Mesodermal cell (in vitro differentiated cells): ENCODE measurements around the gene PRODH2.

Experiments used
- H3K27ac ChIP-seq: 2 replicates; pipeline ENCODE4 v1.7.0; 2013; ENCODE audit warnings: mild to moderate bottlenecking, low read depth, low read length, moderate library complexity; ENCODE audit not compliant: severe bottlenecking
- H3K36me3 ChIP-seq: 2 replicates; pipeline ENCODE4 v1.7.1; 2013; ENCODE audit warnings: mild to moderate bottlenecking, low read length, moderate library complexity; ENCODE audit not compliant: control insufficient read depth, insufficient read depth
- H3K4me1 ChIP-seq: one replicate; pipeline ENCODE4 v1.7.1; 2013; ENCODE audit warnings: mild to moderate bottlenecking, low read length; ENCODE audit not compliant: insufficient read depth, control insufficient read depth, poor library complexity, severe bottlenecking
- H3K4me3 ChIP-seq: 2 replicates; pipeline ENCODE4 v1.7.0; 2013; ENCODE audit warnings: low read length, control low read depth, mild to moderate bottlenecking; ENCODE audit not compliant: insufficient read depth, poor library complexity, severe bottlenecking; ENCODE audit errors: extremely low read depth
- H3K9me3 ChIP-seq: 2 replicates; pipeline ENCODE4 v1.7.1; 2013; ENCODE audit warnings: mild to moderate bottlenecking, low read length, moderate library complexity; ENCODE audit not compliant: control insufficient read depth
- WGBS, 2 experiments: methylation state at CpG; one replicate each; pipeline ENCODE4 v1.1.5; 2013; ENCODE audit warnings: missing lambda C conversion rate in 2 of 2; ENCODE audit not compliant: insufficient coverage in 2 of 2; 5-methylcytosine and 5-hydroxymethylcytosine counted together

Gene PRODH2

DNA sequence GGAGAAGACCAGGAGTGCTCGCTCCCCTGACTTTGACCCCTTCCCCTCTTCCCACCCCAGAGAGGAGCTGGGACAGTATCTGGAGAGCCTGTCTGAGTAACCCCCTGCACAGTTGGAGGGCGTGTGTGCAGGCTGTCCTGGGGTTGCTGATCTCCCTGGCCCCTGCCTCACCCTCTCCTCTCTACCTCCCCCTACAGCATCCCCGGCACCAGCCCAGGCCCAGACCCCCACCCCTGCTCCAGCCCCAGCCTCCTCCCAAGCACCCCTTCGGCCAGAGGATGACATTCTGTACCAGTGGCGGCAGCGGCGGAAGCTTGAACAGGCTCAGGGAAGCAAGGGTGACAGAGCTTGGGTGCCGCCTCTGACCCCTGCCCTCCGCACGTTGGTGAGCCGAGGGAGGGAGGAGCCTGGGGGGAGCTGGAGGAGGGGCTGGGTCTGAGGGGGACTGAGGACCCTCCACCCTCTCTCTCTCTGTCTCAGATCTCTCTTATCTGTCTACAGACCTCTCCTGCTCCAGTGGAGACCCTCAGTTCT, 46.0 kb downstream of the PRODH2 start:
- no peak overlapping the region for H3K4me3 ChIP-seq
- 86% methylated on average over 3 of the region's 11 CpGs; no CpG with 5 or more reads in 1 of the 2 experiments for WGBS, 2 experiments

GRCh38 chr19:35764432-35765315, 48.0 kb downstream of the PRODH2 start:
- Histone ChIP-seq H3K4me1 (no peaks in the 10 kb centered on the region), H3K36me3 (peaks cover 81% of the 10 kb centered on the region), H3K4me3 (no peak overlapping the region), H3K27ac (no peak overlapping the region), H3K9me3 (no peaks in the 10 kb centered on the region)
- 94 to 96% methylated on average over 8 to 11 of the region's 17 CpGs for WGBS, 2 experiments

More for the DNA sequence above, 46.0 kb downstream of the PRODH2 start:
- Histone ChIP-seq H3K36me3 (peaks cover 62% of the 10 kb centered on the region), H3K9me3 (no peaks in the 10 kb centered on the region), H3K4me1 (no peaks in the 10 kb centered on the region), H3K27ac (no peak overlapping the region)

DNA sequence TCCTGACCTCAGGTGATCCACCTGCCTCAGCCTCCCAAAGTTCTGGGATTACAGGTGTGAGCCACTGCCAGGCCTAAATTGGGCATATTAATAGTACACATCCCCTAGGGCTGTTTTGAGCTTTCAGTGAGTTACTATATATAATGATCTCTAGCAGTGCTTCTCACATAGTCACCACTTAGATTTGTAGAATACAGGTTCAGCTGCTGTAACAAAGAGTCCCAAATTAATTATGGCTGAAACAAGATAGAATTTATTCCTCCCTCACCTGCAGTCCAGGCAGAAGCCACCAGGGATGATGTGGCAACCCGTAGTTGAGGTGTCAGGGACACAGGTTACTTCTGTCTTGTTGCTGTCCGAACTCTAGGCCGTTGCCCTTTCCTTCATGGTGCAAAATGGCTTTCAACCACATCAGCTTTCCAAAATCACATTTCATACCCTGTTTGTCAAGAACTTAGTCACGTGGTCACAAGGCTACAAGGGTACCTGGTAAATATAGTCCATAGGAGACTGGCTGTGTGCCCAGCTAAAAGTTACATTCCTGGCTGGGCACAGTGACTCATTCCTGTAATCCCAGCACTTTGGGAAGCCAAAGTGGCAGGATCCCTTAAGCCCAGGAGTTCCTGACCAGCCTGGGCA, 51.8 kb downstream of the PRODH2 start:
- Histone ChIP-seq H3K27ac (no peak overlapping the region), H3K36me3 (peaks cover 59% of the 10 kb centered on the region), H3K4me1 (peaks cover 16% of the 10 kb centered on the region), H3K9me3 (no peaks in the 10 kb centered on the region), H3K4me3 (no peak overlapping the region)
- 100% methylated on average over 3 to 4 of the region's 4 CpGs for WGBS, 2 experiments

DNA sequence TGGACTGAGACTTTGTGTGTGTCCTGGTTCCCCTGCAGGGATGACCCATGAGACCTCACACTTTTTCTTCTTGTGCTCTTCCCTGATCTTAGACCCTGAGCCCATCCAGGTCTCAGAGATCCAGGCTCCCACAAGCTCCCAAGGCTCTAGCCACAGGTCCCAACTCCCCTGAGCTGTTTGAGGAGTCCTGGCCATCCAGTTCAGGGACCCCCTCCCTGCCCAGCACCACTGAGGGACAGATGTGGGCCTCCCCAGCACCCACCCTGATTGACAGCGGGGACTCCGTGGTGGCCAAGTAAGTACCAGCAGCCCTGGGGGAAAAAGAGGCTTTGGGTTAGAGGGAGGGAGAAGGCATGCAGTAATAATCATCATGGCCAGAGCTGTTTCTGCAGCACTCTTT, 52.9 kb downstream of the PRODH2 start:
- H3K4me1 ChIP-seq, result peaks cover 18% of the 10 kb centered on the region
- no peak overlapping the region for H3K4me3 ChIP-seq
- no peaks in the 10 kb centered on the region for H3K9me3 ChIP-seq
- peaks cover 56% of the 10 kb centered on the region for H3K36me3 ChIP-seq
- H3K27ac ChIP-seq, result no peak overlapping the region
- no CpG with 5 or more reads among the region's 2 CpGs for WGBS, 2 experiments

- H3K9me3 ChIP-seq, result no peaks in the 10 kb centered on the region
- H3K27ac ChIP-seq, result peak within 1 kb of the TSS; percentile 98
- H3K4me3 ChIP-seq, result peak within 1 kb of the TSS; percentile 93
- peaks cover 61% of the 10 kb centered on the region for H3K36me3 ChIP-seq
- peaks cover 18% of the 10 kb centered on the region for H3K4me1 ChIP-seq
- 0% methylated on average over 41 to 49 of the region's 53 CpGs for WGBS, 2 experiments
Measured at GRCh38 chr19:35757749-35758608, 54.7 kb downstream of the PRODH2 start, which contains the start of gene PROSER3. Gene PROSER3 (plus strand): TSS chr19:35758176. CDS start chr19:35758216, 40 bp downstream.

DNA sequence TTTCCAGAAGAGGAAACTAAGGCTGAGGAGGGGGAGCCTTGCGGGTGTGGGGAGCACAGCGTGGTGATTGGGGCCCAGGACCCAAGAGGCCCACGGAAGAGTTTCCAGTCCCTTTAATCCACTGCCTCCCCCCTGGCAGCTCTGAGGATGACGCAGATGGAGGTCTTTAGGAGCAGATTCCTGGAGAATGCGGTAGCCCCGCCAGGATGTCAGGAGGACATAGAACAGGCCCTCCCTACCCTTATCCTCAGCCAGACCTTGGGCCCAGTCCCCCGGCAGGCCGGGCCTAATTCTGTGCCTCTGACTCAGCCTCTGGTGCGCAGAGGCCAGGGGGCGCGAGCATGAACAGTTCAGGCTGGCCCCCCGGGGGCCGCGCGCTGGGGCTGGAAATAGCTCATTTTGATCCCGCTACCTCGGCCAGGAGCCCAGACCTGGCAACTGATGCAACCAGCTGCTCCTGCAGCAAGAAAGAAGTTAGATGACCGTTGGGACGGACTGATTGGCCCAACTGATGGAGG, 55.4 kb downstream of the PRODH2 start:
- WGBS, 2 experiments, result 20 to 23% methylated on average over 13 to 15 of the region's 19 CpGs
- H3K4me1 ChIP-seq, result peaks cover 18% of the 10 kb centered on the region
- H3K36me3 ChIP-seq, result peaks cover 63% of the 10 kb centered on the region
- no peaks in the 10 kb centered on the region for H3K9me3 ChIP-seq
- H3K27ac ChIP-seq, result peak overlapping the region; percentile 98
- peak overlapping the region; percentile 93 for H3K4me3 ChIP-seq

- H3K4me3 ChIP-seq, result peak within 1 kb of the TSS; percentile 93
- peaks cover 63% of the 10 kb centered on the region for H3K36me3 ChIP-seq
- 94 to 96% methylated on average over 32 to 50 of the region's 52 CpGs for WGBS, 2 experiments
- H3K4me1 ChIP-seq, result peaks cover 18% of the 10 kb centered on the region
- no peaks in the 10 kb centered on the region for H3K9me3 ChIP-seq
- H3K27ac ChIP-seq, result peak within 1 kb of the TSS; percentile 98
Measured at GRCh38 chr19:35756377-35757230, 56.0 kb downstream of the PRODH2 start, which contains the start of gene HSPB6. Gene HSPB6 (minus strand): TSS chr19:35757029. CDS start chr19:35757008, 21 bp downstream.

- Histone ChIP-seq H3K36me3 (peaks cover 59% of the 10 kb centered on the region), H3K4me1 (peaks cover 18% of the 10 kb centered on the region), H3K4me3 (no peak overlapping the region), H3K9me3 (no peaks in the 10 kb centered on the region), H3K27ac (peak overlapping the region; percentile 98)
- WGBS, 2 experiments, result 76 to 80% methylated on average over 29 to 54 of the region's 74 CpGs
Measured at GRCh38 chr19:35755550-35756376, 56.9 kb downstream of the PRODH2 start.

DNA sequence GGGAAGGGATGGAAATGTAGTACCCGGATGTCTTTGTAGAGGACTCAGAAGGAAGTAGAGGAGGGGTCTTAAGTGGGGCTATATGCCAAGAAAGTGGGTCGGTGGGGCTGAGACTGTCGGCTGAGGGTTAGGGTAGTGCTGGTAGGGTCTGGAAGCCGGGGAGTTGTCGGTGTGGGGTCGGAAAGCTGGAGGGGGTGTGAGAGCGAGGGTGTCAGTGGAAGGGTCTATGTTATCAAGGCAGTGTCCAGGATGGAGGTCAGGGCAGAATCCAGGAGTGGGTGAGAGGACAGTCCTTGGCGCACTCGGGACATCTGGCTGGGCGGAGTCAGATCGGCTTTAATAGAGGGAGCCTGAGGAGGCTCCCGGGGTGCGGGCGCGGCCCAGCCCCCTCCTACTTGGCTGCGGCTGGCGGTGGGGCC, 57.5 kb downstream of the PRODH2 start:
- no peak overlapping the region for H3K27ac ChIP-seq
- peaks cover 18% of the 10 kb centered on the region for H3K4me1 ChIP-seq
- H3K9me3 ChIP-seq, result no peaks in the 10 kb centered on the region
- H3K4me3 ChIP-seq, result no peak overlapping the region
- peaks cover 52% of the 10 kb centered on the region for H3K36me3 ChIP-seq
- 84 to 85% methylated on average over 14 to 17 of the region's 17 CpGs for WGBS, 2 experiments
